Measurements from ENCODE around the gene RPL41. TPM values are rescaled to one million over a fixed set of nuclear protein-coding genes. Genes with fewer than 3 reads are reported as not detected.

Gene RPL41
- total RNA-seq, 4 donors from 2014 or later, result 966 to 4,641 (median 3,066) TPM

DNA sequence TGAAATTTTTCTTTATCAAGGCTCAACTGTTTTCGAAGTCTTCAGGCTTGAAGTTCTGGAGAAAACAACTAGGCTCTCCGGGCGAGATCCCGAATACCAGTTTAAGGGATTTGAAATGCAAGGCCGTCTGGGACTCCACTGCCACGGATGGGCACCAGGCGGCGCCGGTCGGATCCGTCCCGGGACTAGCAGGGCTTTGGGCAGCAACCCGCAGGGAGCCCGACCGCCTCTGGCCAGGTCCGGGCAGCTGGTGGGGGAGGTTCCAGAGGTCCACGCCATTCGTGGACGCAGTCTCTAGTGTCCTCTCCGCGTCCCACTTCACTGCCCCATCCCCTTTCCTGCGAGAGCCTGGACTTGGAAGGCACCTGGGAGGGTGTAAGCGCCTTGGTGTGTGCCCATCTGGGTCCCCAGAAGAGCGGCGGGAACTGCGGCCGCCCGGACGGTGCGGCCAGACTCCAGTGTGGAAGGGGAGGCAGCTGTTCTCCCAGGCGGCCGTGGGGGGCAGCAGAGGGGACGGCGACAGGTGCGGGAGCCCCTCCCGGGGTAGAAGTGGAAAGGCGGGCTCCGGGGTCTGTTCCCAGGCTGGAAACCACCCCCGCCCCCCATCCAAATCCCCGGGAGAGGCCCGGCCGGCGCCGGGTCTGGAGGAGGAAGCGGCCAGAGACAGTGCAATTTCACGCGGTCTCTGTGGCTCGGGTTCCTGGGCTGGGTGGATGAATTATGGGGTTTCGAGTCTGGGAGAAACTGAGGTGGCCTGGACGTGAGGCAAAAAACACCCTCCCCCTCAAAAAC, 37.3 kb upstream of the RPL41 start:
- no peak for DNase-seq
- H3K27me3 ChIP-seq, result peaks cover 0 to 12% (median 0%) of the 10 kb centered on the region in 4 donors
- H3K4me1 ChIP-seq, result peaks cover 4 to 60% (median 6%) of the 10 kb centered on the region in 3 donors
- peak overlapping the region; percentile 67 to 82 (median 78) for H3K4me3 ChIP-seq
- peaks cover 0 to 22% (median 0%) of the 10 kb centered on the region in 3 donors for H3K36me3 ChIP-seq
- H3K27ac ChIP-seq, result peak overlapping the region; percentile 90 to 99 (median 94)
- intact Hi-C loops (cut with DNase I), result no loop called here
- TF ChIP-seq, protein P1, sequence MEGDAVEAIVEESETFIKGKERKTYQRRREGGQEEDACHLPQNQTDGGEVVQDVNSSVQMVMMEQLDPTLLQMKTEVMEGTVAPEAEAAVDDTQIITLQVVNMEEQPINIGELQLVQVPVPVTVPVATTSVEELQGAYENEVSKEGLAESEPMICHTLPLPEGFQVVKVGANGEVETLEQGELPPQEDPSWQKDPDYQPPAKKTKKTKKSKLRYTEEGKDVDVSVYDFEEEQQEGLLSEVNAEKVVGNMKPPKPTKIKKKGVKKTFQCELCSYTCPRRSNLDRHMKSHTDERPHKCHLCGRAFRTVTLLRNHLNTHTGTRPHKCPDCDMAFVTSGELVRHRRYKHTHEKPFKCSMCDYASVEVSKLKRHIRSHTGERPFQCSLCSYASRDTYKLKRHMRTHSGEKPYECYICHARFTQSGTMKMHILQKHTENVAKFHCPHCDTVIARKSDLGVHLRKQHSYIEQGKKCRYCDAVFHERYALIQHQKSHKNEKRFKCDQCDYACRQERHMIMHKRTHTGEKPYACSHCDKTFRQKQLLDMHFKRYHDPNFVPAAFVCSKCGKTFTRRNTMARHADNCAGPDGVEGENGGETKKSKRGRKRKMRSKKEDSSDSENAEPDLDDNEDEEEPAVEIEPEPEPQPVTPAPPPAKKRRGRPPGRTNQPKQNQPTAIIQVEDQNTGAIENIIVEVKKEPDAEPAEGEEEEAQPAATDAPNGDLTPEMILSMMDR (IDR thresholded peaks at IDR 0.05), result peak; percentile 18 to 94 (median 82)
- TF ChIP-seq POLR2A (IDR thresholded peaks at IDR 0.05), result peak in 1 of 4 donors; percentile 14
- 1 to 7% methylated on average over 27 to 39 of the region's 50 CpGs for WGBS, 2 donors
- H3K9me3 ChIP-seq, result no peaks in the 10 kb centered on the region

DNA sequence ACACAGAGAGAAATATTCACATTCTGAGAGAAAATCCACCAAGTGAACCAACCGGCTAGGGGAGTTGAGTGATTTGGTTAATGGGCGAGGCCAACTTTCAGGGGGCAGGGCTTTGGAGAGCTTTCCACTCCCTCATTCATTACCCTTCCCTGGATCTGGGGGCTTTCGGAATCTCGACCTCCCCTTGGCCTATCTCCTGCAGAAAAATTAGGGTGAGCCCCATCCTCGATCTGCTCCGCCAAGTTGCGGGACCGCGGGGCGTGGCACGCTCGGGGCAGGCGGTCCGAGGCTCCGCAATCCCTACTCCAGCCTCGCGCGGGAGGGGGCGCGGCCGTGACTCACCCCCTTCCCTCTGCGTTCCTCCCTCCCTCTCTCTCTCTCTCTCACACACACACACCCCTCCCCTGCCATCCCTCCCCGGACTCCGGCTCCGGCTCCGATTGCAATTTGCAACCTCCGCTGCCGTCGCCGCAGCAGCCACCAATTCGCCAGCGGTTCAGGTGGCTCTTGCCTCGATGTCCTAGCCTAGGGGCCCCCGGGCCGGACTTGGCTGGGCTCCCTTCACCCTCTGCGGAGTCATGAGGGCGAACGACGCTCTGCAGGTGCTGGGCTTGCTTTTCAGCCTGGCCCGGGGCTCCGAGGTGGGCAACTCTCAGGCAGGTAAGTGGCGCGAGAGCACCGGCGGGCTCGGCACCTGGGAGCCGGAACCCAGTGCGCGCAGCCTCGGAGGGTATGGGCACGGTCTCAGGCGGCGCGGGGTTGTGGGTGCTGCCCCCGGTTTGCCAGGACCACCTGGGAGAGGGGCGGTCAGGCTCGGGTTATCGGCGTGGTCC, 36.5 kb upstream of the RPL41 start, which contains the start of gene ERBB3:
Gene ERBB3 (plus strand): TSS at position 443 of the 833 bp plus-strand sequence. CDS start 136 bp downstream, at position 579.
- WGBS, 2 donors, result 1% methylated on average over 15 to 29 of the region's 59 CpGs
- H3K9me3 ChIP-seq, result no peaks in the 10 kb centered on the region
- DNase-seq, result no peak
- peak within 1 kb of the TSS; percentile 67 to 82 (median 78) for H3K4me3 ChIP-seq
- H3K27ac ChIP-seq, result peak within 1 kb of the TSS; percentile 90 to 99 (median 94)
- H3K36me3 ChIP-seq, result peaks cover 0 to 30% (median 0%) of the 10 kb centered on the region in 3 donors
- peaks cover 0 to 12% (median 0%) of the 10 kb centered on the region in 4 donors for H3K27me3 ChIP-seq
- intact Hi-C loops (cut with DNase I), result no loop called here
- peaks cover 4 to 63% (median 6%) of the 10 kb centered on the region in 3 donors for H3K4me1 ChIP-seq
- TF ChIP-seq, protein P1 (IDR thresholded peaks at IDR 0.05), result peak in 3 of 6 experiments; percentile 18 to 48 (median 32)
- TF ChIP-seq POLR2A (IDR thresholded peaks at IDR 0.05), result peak in 2 of 4 donors; percentile 36 to 63

DNA sequence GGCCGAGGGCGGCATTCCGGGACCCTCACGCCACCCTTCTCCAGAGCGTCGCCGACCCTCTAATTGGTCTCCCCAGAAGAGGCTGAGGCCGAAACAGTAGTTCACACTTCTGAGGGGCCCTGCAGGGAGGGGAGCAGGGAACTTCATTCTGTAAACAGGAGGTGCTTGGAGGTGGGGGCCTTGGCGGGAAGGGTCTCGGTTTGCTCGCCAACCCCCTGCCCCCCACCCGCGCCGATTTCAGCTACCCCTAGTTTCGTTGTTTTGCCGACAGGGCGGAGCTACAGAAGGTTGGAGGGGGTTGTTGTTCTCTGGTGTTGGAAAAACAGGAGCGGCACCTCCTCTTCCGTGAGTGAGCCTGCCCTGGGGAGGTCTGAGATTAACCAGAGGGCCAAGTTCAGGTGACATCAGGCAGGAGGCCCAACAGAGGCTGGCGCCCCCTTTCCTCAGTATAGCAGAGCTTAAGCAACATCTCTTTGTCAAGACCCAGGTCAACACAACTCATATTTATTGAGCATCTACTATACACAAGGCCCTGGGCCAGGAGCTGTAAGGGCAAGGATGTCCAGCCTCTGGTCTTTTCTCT, 35.8 kb upstream of the RPL41 start:
- H3K4me3 ChIP-seq, result peak overlapping the region; percentile 67 to 82 (median 78)
- H3K4me1 ChIP-seq, result peaks cover 4 to 71% (median 6%) of the 10 kb centered on the region in 3 donors
- H3K27me3 ChIP-seq, result peaks cover 0 to 12% (median 0%) of the 10 kb centered on the region in 4 donors
- 37% methylated on average over 2 of the region's 20 CpGs; no CpG with 5 or more reads in 1 of the 2 donors for WGBS, 2 donors
- TF ChIP-seq POLR2A (IDR thresholded peaks at IDR 0.05), result peak in 1 of 4 donors; percentile 36
- TF ChIP-seq, protein P1 (IDR thresholded peaks at IDR 0.05), result no peak
- no peaks in the 10 kb centered on the region for H3K9me3 ChIP-seq
- intact Hi-C loops (cut with DNase I), result no loop called here
- no peak for DNase-seq
- peaks cover 0 to 37% (median 0%) of the 10 kb centered on the region in 3 donors for H3K36me3 ChIP-seq
- peak overlapping the region; percentile 90 to 99 (median 94) for H3K27ac ChIP-seq

DNA sequence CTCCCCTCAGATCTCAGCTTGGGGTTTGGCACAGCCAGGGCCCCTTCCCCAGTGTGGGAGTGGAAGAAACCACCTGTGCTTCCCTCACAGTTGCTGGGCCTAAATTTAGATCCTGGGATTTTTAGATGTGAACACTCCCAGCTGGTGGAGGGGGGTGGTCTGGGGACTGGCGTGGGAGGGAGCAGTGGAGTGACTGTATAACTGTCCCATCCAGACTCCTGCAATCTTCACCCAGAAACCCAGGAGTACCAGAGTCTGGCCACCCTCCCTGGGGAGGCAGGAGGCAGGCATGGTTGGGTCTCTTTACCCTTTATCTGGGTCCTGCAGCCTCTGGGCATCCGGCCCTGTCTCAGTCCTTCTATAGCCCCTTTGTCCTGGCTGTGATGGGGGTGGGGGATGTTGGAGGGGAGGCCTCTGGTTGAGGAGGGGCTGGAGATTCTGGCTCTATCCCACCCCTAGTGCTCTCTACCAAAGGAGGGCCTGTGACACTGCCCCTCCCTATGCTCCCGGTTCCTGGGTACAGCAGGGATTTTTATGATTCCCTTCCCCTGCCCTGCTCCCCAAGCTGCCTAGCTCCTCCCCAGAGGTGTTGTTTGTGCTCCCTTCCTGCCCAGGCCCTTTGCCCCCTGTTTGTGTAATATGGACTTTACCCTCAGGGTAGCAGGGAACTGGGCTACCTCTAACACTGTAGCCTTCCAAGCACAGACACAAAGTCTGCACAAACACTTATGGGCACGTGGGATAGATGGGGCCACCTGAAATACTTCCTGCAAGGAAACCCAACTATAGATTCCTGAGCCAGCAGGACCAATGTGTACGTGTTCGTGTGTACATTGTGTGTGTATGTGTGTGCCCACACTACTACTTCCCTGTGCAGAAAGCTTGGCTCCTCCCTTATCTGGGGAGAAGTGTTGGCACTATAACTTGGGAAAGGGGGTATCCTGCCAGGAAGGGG, 34.8 kb upstream of the RPL41 start:
- H3K4me3 ChIP-seq, result peak overlapping the region; percentile 67 to 82 (median 78)
- 45 to 71% methylated on average over 1 to 5 of the region's 6 CpGs for WGBS, 2 donors

More for the DNA sequence above, 34.8 kb upstream of the RPL41 start:
- peaks cover 0 to 12% (median 0%) of the 10 kb centered on the region in 4 donors for H3K27me3 ChIP-seq
- H3K36me3 ChIP-seq, result peaks cover 0 to 42% (median 0%) of the 10 kb centered on the region in 3 donors
- peaks cover 4 to 81% (median 6%) of the 10 kb centered on the region in 3 donors for H3K4me1 ChIP-seq
- intact Hi-C loops (cut with DNase I), result no loop called here
- H3K9me3 ChIP-seq, result no peaks in the 10 kb centered on the region
- DNase-seq, result no peak
- H3K27ac ChIP-seq, result peak overlapping the region; percentile 90 to 99 (median 94)
- TF ChIP-seq POLR2A (IDR thresholded peaks at IDR 0.05), result no peak
- TF ChIP-seq, protein P1 (IDR thresholded peaks at IDR 0.05), result no peak

Data from esophagus squamous epithelium (tissue), 5 donors.